Vagina (tissue), 2 donors: ENCODE measurements around the gene GCM1. TPM values are rescaled to one million over a fixed set of nuclear protein-coding genes. Genes with fewer than 3 reads are reported as not detected.

Source experiments
- DNase-seq, 2 donors: peaks; one replicate each; pipeline ENCODE4 v3.0.0-alpha.2; 2017; ENCODE audit errors: extremely low spot score in 2 of 2
- H3K27ac ChIP-seq: fragments of 200-600 bp; sonication (generic); one replicate; pipeline ENCODE4 v1.5.1; 2019
- H3K27me3 ChIP-seq: fragments of 200-600 bp; sonication (generic); one replicate; pipeline ENCODE4 v1.5.1; 2019
- H3K36me3 ChIP-seq, 2 donors: fragments of 200-600 bp; sonication (generic); one replicate each; pipeline ENCODE4 v1.5.1; 2017 to 2019
- H3K4me1 ChIP-seq: fragments of 200-600 bp; sonication (generic); one replicate; pipeline ENCODE4 v1.5.1; 2019
- H3K4me3 ChIP-seq, 2 donors: fragments of 200-600 bp; sonication (generic); 1 replicate in 1 of 2; 2 replicates in 1 of 2; pipeline ENCODE4 v1.5.1; 2016 to 2019
- H3K9me3 ChIP-seq: fragments of 200-600 bp; sonication (generic); one replicate; pipeline ENCODE4 v1.5.1; 2019
- CTCF ChIP-seq, 3 experiments: fragments of 450-650 bp in 2 of 3; fragments of 200-600 bp in 1 of 3; sonication (generic) in 1 of 3; IDR thresholded peaks; one replicate each; pipeline ENCODE4 v1.5.1; 2017 to 2019; ENCODE audit warnings: antibody characterized with exemption in 3 of 3, mild to moderate bottlenecking in 2 of 3, moderate library complexity in 2 of 3
- POLR2A ChIP-seq, 2 donors: fragments of 450-650 bp; IDR thresholded peaks; one replicate each; pipeline ENCODE4 v1.6.1; 2017; ENCODE audit warnings: antibody characterized with exemption in 2 of 2, mild to moderate bottlenecking in 2 of 2, moderate library complexity in 2 of 2
- POLR2AphosphoS5 ChIP-seq, 2 donors: sonication (generic); formaldehyde crosslinking; IDR thresholded peaks; one replicate each; pipeline ENCODE4 v1.9.0; 2017; ENCODE audit warnings: antibody characterized with exemption in 2 of 2, mild to moderate bottlenecking in 2 of 2, low read depth in 1 of 2; ENCODE audit not compliant: insufficient read depth in 1 of 2
- intact Hi-C: fragments of 100-400 bp; cut with DNase I; formaldehyde crosslinking; loops from one replicate; pipeline ENCODE4 v1.15.1; 2023
- total RNA-seq: library from RNA; depleted of rRNA; stranded (reverse); fragments of >200 nt; gene quantifications from one replicate; pipeline ENCODE4 v1.2.3, GENCODE V29; 2016

The GCM1 gene
- total RNA-seq, 1 donor from 2014 or later, result not detected

- no peak for TF ChIP-seq CTCF (IDR thresholded peaks at IDR 0.05)
- TF ChIP-seq POLR2AphosphoS5 (IDR thresholded peaks at IDR 0.05; ENCODE audit: insufficient read depth in 1 of 2, low read depth in 1 of 2), result no peak
- no peak for TF ChIP-seq POLR2A (IDR thresholded peaks at IDR 0.05)
- Histone ChIP-seq H3K4me1 (no peaks in the 10 kb centered on the region), H3K9me3 (no peaks in the 10 kb centered on the region), H3K27me3 (no peaks in the 10 kb centered on the region), H3K36me3 (no peaks in the 10 kb centered on the region), H3K27ac (no peak overlapping the region), H3K4me3 (no peak overlapping the region)
- no peak for DNase-seq
- intact Hi-C loops, result no loop called here
Measured at GRCh38 chr6:53142810-53143209, 5.8 kb downstream of the GCM1 start.

GRCh38 chr6:53139841-53140413 lies 8.7 kb downstream of the GCM1 start:
- intact Hi-C loops, result no loop called here
- DNase-seq, result no peak
- Histone ChIP-seq H3K36me3 (no peaks in the 10 kb centered on the region), H3K27me3 (no peaks in the 10 kb centered on the region), H3K9me3 (no peaks in the 10 kb centered on the region), H3K27ac (no peak overlapping the region), H3K4me3 (no peak overlapping the region), H3K4me1 (no peaks in the 10 kb centered on the region)
- TF ChIP-seq POLR2A (IDR thresholded peaks at IDR 0.05), result no peak
- no peak for TF ChIP-seq POLR2AphosphoS5 (IDR thresholded peaks at IDR 0.05; ENCODE audit: insufficient read depth in 1 of 2, low read depth in 1 of 2)
- TF ChIP-seq CTCF (IDR thresholded peaks at IDR 0.05), result no peak

- no peaks in the 10 kb centered on the region for H3K4me1 ChIP-seq
- no peak for TF ChIP-seq CTCF (IDR thresholded peaks at IDR 0.05)
- no peak for TF ChIP-seq POLR2A (IDR thresholded peaks at IDR 0.05)
- TF ChIP-seq POLR2AphosphoS5 (IDR thresholded peaks at IDR 0.05; ENCODE audit: insufficient read depth in 1 of 2, low read depth in 1 of 2), result no peak
- DNase-seq, result no peak
- no peak overlapping the region for H3K4me3 ChIP-seq
- H3K9me3 ChIP-seq, result no peaks in the 10 kb centered on the region
- intact Hi-C loops, result no loop called here
- H3K27me3 ChIP-seq, result no peaks in the 10 kb centered on the region
- H3K36me3 ChIP-seq, result no peaks in the 10 kb centered on the region
- H3K27ac ChIP-seq, result no peak overlapping the region
Measured at GRCh38 chr6:53136000-53136609, 12.5 kb downstream of the GCM1 start.

- intact Hi-C loops, result no loop called here
- no peaks in the 10 kb centered on the region for H3K4me1 ChIP-seq
Measured at GRCh38 chr6:53134601-53135235, 13.9 kb downstream of the GCM1 start.

More at GRCh38 chr6:53134601-53135235, 13.9 kb downstream of the GCM1 start:
- no peak overlapping the region for H3K27ac ChIP-seq
- H3K9me3 ChIP-seq, result no peaks in the 10 kb centered on the region
- H3K4me3 ChIP-seq, result no peak overlapping the region
- DNase-seq, result no peak
- H3K36me3 ChIP-seq, result no peaks in the 10 kb centered on the region
- H3K27me3 ChIP-seq, result no peaks in the 10 kb centered on the region
- TF ChIP-seq POLR2AphosphoS5 (IDR thresholded peaks at IDR 0.05; ENCODE audit: insufficient read depth in 1 of 2, low read depth in 1 of 2), result no peak
- no peak for TF ChIP-seq CTCF (IDR thresholded peaks at IDR 0.05)
